Ishikawa (cell line): ENCODE data around the gene HAL.

Experiments
- CEBPB ChIP-seq: IDR thresholded peaks from 2 replicates; pipeline ENCODE4 v1.6.1; 2012
- CREB1 ChIP-seq: IDR thresholded peaks from 2 replicates; pipeline ENCODE4 v1.6.1; 2012; ENCODE audit warnings: low read depth
- EGR1 ChIP-seq: IDR thresholded peaks from 2 replicates; pipeline ENCODE4 v1.6.1; 2012
- EP300 ChIP-seq: IDR thresholded peaks from 2 replicates; pipeline ENCODE4 v1.6.1; 2012; ENCODE audit warnings: borderline replicate concordance
- FOXM1 ChIP-seq: IDR thresholded peaks from 2 replicates; pipeline ENCODE4 v1.6.1; 2012; ENCODE audit warnings: low read depth, borderline replicate concordance
- MAX ChIP-seq: IDR thresholded peaks from 2 replicates; pipeline ENCODE4 v1.6.1; 2012
- NFIC ChIP-seq: IDR thresholded peaks from 2 replicates; pipeline ENCODE4 v1.6.1; 2012
- RAD21 ChIP-seq: IDR thresholded peaks from 2 replicates; pipeline ENCODE4 v1.6.1; 2012; ENCODE audit warnings: low read depth
- REST ChIP-seq: IDR thresholded peaks from 2 replicates; pipeline ENCODE4 v1.6.1; 2012; ENCODE audit warnings: low read depth, mild to moderate bottlenecking
- TAF1 ChIP-seq: IDR thresholded peaks from 2 replicates; pipeline ENCODE4 v1.6.1; 2012; ENCODE audit warnings: low read depth, mild to moderate bottlenecking
- TCF12 ChIP-seq: IDR thresholded peaks from 2 replicates; pipeline ENCODE4 v1.6.1; 2012; ENCODE audit warnings: low read depth
- TEAD4 ChIP-seq: IDR thresholded peaks from 2 replicates; pipeline ENCODE4 v1.6.1; 2012
- USF1 ChIP-seq: IDR thresholded peaks from 2 replicates; pipeline ENCODE4 v1.6.1; 2012
- YY1 ChIP-seq: IDR thresholded peaks from 2 replicates; pipeline ENCODE4 v1.6.1; 2012; ENCODE audit warnings: low read depth
- ZBTB7A ChIP-seq: IDR thresholded peaks from 2 replicates; pipeline ENCODE4 v1.6.1; 2012; ENCODE audit warnings: low read depth

HAL gene

GRCh38 chr12:96014943-96015599 lies 18.9 kb upstream of the HAL start:
- TF ChIP-seq TCF12 (no peak), TEAD4 (no peak), CREB1 (no peak), NFIC (no peak), FOXM1 (no peak), TAF1 (no peak), RAD21 (no peak), USF1 (no peak), REST (no peak), CEBPB (no peak), ZBTB7A (no peak), EGR1 (no peak), EP300 (no peak), MAX (no peak), YY1 (no peak)

- TF ChIP-seq REST (no peak), TCF12 (no peak), CEBPB (no peak), CREB1 (no peak), YY1 (no peak), ZBTB7A (no peak), NFIC (no peak), USF1 (no peak), EP300 (no peak), TEAD4 (no peak), MAX (no peak), FOXM1 (no peak), TAF1 (no peak), EGR1 (no peak), RAD21 (no peak)
Observed at GRCh38 chr12:96007729-96008128, 11.6 kb upstream of the HAL start.

- TF ChIP-seq ZBTB7A (no peak), REST (no peak), MAX (no peak), USF1 (no peak), TAF1 (no peak)
Observed at GRCh38 chr12:96006727-96007126, 10.6 kb upstream of the HAL start.

GRCh38 chr12:96000858-96001257 lies 4.7 kb upstream of the HAL start:
- TF ChIP-seq CREB1 = no peak
- no peak for TF ChIP-seq TCF12
- TF ChIP-seq TEAD4 = no peak
- no peak for TF ChIP-seq RAD21
- TF ChIP-seq EGR1 = no peak
